Endothelial cell (in vitro differentiated cells): ENCODE data around the gene PRKCZ. TPM values are rescaled to one million over a fixed set of nuclear protein-coding genes. Genes with fewer than 3 reads are reported as not detected.

ENCODE experiments used
- DNase-seq: peaks from one replicate; pipeline ENCODE4 v3.0.0; 2021; ENCODE audit warnings: low spot score
- H3K27ac Mint-ChIP-seq: one replicate; pipeline ENCODE4 v1.8.0; 2021; ENCODE audit warnings: mixed read lengths, inconsistent platforms; ENCODE audit not compliant: unreplicated experiment
- H3K27me3 Mint-ChIP-seq: one replicate; pipeline ENCODE4 v1.8.0; 2021; ENCODE audit warnings: mild to moderate bottlenecking, moderate library complexity, mixed read lengths, inconsistent platforms; ENCODE audit not compliant: unreplicated experiment
- H3K36me3 Mint-ChIP-seq: one replicate; pipeline ENCODE4 v1.8.0; 2021; ENCODE audit warnings: mild to moderate bottlenecking, low read depth, mixed read lengths, inconsistent platforms; ENCODE audit not compliant: unreplicated experiment
- H3K4me1 Mint-ChIP-seq: one replicate; pipeline ENCODE4 v1.8.0; 2021; ENCODE audit warnings: mild to moderate bottlenecking, mixed read lengths, inconsistent platforms; ENCODE audit not compliant: unreplicated experiment
- H3K4me3 Mint-ChIP-seq: one replicate; pipeline ENCODE4 v1.8.0; 2021; ENCODE audit warnings: mild to moderate bottlenecking, mixed read lengths, inconsistent platforms; ENCODE audit not compliant: unreplicated experiment
- H3K9me3 Mint-ChIP-seq: one replicate; pipeline ENCODE4 v1.8.0; 2021; ENCODE audit warnings: mixed read lengths, inconsistent platforms; ENCODE audit not compliant: unreplicated experiment
- CTCF ChIP-seq: fragments of 200-600 bp; sonication (generic); IDR thresholded peaks from one replicate; pipeline ENCODE4 v1.5.0; 2021; ENCODE audit warnings: antibody characterized with exemption; ENCODE audit not compliant: unreplicated experiment
- total RNA-seq: library from RNA; stranded (reverse); fragmentation: NEBNext Ultra II Directional; extraction: Animal tissue kit (Norgen Biotek cat#: 25700); gene quantifications from one replicate; pipeline ENCODE4 v1.2.1, GENCODE V29; 2021; ENCODE audit not compliant: unreplicated experiment

Gene PRKCZ
- total RNA-seq, 1 donor from 2014 or later: 23.1 TPM

- Mint-ChIP-seq H3K4me1 (peaks cover 4% of the 10 kb centered on the region), H3K27ac (no peak overlapping the region), H3K36me3 (no peaks in the 10 kb centered on the region), H3K9me3 (no peaks in the 10 kb centered on the region), H3K27me3 (peaks cover 5% of the 10 kb centered on the region), H3K4me3 (no peak overlapping the region)
- TF ChIP-seq CTCF: no peak
- no peak for DNase-seq
These were observed 78.1 kb downstream of the PRKCZ start for GRCh38 chr1:2128189-2128901.

DNA sequence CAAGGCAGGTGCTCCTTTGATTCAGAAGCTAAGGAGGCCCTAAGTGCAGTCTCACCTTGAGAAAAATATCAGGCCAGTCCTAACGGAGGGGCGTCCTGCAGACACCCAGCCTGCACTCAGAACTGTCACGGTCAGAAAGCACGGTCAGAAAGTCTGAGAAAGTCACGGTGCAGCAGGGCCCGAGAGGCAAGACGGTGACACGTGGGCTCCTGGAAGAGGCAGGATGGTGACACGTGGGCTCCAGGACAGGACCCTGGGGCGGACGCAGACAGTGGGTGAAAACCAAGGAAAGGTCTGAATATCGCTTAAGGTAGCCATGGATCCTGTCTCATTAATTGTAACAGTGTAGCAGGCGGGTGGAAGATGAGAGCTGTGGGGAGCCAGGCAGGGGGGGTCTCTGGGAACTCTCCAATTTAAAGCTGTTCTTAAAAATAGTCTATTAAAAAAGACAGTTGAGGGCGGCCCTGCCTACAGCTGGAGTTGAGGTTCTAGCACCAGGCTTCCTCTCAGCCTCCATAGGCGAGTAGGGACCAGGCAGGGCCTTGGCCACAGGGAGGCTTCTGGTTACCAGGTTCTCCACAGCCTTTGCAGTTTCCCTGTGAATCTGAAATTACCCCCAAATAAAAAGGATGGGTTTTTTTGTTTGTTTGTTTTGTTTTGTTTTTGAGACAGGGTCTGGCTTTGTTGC is 79.2 kb downstream of the PRKCZ start:
- Mint-ChIP-seq H3K4me3 (no peak overlapping the region), H3K36me3 (peaks cover 4% of the 10 kb centered on the region), H3K9me3 (no peaks in the 10 kb centered on the region), H3K27ac (no peak overlapping the region), H3K27me3 (peaks cover 8% of the 10 kb centered on the region), H3K4me1 (peaks cover 4% of the 10 kb centered on the region)
- DNase-seq: no peak
- no peak for TF ChIP-seq CTCF

GRCh38 chr1:2130156-2130555 is 79.9 kb downstream of the PRKCZ start:
- H3K36me3 Mint-ChIP-seq: peaks cover 5% of the 10 kb centered on the region
- H3K27ac Mint-ChIP-seq: no peak overlapping the region
- H3K27me3 Mint-ChIP-seq: peaks cover 8% of the 10 kb centered on the region
- TF ChIP-seq CTCF: no peak
- peaks cover 4% of the 10 kb centered on the region for H3K4me1 Mint-ChIP-seq
- H3K9me3 Mint-ChIP-seq: no peaks in the 10 kb centered on the region
- H3K4me3 Mint-ChIP-seq: no peak overlapping the region
- no peak for DNase-seq

DNA sequence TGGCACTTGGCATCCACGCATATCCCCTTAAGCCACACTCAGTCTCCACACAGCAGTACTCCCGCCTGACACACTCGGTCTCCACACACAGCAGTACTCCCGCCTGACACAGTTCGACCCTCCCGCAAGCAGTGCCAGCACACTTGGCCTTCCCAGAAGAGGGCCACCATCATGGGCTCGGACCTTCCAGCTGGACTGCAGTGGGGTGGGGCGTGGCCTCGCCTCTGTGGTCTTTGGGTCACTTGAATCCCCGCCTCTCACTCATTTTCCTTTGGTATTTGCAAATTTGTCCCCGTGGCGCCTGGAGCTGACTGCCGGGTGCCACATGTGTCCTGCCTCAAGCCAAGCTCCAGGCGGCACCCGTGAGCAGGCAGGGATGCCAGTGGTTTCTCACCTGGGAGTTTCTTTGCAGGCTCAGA is 80.7 kb downstream of the PRKCZ start:
- H3K9me3 Mint-ChIP-seq: no peaks in the 10 kb centered on the region
- peaks cover 9% of the 10 kb centered on the region for H3K36me3 Mint-ChIP-seq
- peaks cover 8% of the 10 kb centered on the region for H3K27me3 Mint-ChIP-seq
- H3K4me1 Mint-ChIP-seq: peaks cover 4% of the 10 kb centered on the region
- TF ChIP-seq CTCF: no peak
- H3K27ac Mint-ChIP-seq: no peak overlapping the region
- H3K4me3 Mint-ChIP-seq: no peak overlapping the region
- no peak for DNase-seq
